Measurements from ENCODE around the gene MYT1. TPM values are rescaled to one million over a fixed set of nuclear protein-coding genes. Genes with fewer than 3 reads are reported as not detected.

Gene MYT1
- total and polyA plus RNA-seq, 2 of the 13 experiments (the other 11 are each of a cell fraction or from before 2014, with no cell fraction given) = 0.58 to 2.5 TPM

DNA sequence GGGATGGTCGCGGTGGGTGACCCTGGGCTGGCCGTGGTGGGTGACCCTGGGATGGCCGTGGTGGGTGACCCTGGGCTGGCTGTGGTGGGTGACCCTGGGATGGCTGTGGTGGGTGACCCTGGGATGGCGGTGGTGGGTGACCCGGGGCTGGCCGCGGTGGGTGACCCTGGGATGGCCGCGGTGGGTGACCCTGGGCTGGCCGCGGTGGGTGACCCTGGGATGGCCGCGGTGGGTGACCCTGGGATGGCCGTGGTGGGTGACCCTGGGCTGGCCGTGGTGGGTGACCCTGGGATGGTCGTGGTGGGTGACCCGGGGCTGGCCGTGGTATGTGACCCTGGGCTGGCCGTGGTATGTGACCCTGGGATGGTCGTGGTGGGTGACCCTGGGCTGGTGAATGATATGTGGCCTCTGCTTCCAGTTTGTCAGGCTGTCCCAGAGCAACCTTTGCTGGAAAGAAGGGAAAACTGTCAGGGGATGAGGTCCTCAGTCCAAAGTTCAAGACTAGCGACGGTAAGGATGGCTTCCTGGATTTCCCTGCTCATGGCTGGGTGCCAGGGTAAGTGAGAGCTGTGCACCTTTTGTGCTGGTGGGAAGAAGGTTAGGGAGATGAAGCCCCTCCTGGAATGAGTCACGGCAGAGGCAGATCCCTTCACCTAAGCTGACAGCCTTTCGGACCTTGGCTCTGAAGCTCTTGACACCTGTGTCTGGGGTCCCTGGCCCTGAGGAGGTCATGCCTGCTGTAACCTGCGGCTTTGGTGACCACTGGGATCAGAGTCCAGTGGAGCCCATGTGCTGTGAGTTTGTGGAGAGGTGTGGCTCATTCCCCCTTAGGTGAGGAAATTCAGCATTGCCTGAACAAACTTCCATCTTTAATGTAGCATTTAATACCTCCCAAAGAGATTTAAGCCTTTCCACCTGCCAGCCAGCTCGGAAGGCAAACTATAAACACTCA lies 72.2 kb downstream of the MYT1 start (continued):
- no peak for TF ChIP-seq KDM5A (IDR thresholded peaks at IDR 0.05; ENCODE audit: borderline replicate concordance, low read length)
- TF ChIP-seq DNMT3B (CRISPR knock-in tag; conservative IDR thresholded peaks at IDR 0.05) = 0 out of 2 replicates have a peak, but pooled peaks have one; percentile 59
- peak; percentile 49; the same call in 1 of the 2 replicates for TF ChIP-seq POGZ (CRISPR knock-in tag; IDR thresholded peaks at IDR 0.05)
- TF ChIP-seq, protein P1, sequence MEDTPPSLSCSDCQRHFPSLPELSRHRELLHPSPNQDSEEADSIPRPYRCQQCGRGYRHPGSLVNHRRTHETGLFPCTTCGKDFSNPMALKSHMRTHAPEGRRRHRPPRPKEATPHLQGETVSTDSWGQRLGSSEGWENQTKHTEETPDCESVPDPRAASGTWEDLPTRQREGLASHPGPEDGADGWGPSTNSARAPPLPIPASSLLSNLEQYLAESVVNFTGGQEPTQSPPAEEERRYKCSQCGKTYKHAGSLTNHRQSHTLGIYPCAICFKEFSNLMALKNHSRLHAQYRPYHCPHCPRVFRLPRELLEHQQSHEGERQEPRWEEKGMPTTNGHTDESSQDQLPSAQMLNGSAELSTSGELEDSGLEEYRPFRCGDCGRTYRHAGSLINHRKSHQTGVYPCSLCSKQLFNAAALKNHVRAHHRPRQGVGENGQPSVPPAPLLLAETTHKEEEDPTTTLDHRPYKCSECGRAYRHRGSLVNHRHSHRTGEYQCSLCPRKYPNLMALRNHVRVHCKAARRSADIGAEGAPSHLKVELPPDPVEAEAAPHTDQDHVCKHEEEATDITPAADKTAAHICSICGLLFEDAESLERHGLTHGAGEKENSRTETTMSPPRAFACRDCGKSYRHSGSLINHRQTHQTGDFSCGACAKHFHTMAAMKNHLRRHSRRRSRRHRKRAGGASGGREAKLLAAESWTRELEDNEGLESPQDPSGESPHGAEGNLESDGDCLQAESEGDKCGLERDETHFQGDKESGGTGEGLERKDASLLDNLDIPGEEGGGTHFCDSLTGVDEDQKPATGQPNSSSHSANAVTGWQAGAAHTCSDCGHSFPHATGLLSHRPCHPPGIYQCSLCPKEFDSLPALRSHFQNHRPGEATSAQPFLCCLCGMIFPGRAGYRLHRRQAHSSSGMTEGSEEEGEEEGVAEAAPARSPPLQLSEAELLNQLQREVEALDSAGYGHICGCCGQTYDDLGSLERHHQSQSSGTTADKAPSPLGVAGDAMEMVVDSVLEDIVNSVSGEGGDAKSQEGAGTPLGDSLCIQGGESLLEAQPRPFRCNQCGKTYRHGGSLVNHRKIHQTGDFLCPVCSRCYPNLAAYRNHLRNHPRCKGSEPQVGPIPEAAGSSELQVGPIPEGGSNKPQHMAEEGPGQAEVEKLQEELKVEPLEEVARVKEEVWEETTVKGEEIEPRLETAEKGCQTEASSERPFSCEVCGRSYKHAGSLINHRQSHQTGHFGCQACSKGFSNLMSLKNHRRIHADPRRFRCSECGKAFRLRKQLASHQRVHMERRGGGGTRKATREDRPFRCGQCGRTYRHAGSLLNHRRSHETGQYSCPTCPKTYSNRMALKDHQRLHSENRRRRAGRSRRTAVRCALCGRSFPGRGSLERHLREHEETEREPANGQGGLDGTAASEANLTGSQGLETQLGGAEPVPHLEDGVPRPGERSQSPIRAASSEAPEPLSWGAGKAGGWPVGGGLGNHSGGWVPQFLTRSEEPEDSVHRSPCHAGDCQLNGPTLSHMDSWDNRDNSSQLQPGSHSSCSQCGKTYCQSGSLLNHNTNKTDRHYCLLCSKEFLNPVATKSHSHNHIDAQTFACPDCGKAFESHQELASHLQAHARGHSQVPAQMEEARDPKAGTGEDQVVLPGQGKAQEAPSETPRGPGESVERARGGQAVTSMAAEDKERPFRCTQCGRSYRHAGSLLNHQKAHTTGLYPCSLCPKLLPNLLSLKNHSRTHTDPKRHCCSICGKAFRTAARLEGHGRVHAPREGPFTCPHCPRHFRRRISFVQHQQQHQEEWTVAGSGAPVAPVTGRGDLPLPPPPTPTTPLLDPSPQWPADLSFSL (CRISPR knock-in tag; IDR thresholded peaks at IDR 0.05) = peak; percentile 60; the same call in 1 of the 2 replicates

Measured in HepG2 (cell line).